HG02840 (cell line): ENCODE data around the gene EPS8L3.
A peak's percentile ranks its signal among the peaks of the same experiment; 100 is the strongest.
"Not testable (repeated sequence)": the region's sequence is repeated elsewhere in the genome, so short reads cannot be mapped to it uniquely, and the experiment has no call there.

Experiments used
- ATAC-seq: cut with Tn5 transposase; IDR thresholded peaks from one replicate; pipeline ENCODE4 v1.9.1; 2021; ENCODE audit warnings: mild to moderate bottlenecking, moderate library complexity, moderate number of reproducible peaks; ENCODE audit not compliant: unreplicated experiment, low FRiP score

The EPS8L3 gene

DNA sequence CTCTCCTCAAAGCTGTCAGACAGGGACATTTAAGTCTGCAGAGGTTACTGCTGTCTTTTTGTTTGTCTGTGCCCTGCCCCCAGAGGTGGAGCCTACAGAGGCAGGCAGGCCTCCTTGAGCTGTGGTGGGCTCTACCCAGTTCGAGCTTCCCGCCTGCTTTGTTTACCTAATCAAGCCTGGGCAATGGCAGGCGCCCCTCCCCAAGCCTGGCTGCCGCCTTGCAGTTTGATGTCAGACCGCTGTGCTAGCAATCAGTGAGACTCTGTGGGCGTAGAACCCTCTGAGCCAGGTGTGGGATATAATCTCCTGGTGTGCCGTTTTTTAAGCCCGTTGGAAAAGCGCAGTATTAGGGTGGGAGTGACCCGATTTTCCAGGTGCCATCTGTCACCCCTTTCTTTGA is 15.4 kb downstream of the EPS8L3 start:
- ATAC-seq = not testable (repeated sequence)

DNA sequence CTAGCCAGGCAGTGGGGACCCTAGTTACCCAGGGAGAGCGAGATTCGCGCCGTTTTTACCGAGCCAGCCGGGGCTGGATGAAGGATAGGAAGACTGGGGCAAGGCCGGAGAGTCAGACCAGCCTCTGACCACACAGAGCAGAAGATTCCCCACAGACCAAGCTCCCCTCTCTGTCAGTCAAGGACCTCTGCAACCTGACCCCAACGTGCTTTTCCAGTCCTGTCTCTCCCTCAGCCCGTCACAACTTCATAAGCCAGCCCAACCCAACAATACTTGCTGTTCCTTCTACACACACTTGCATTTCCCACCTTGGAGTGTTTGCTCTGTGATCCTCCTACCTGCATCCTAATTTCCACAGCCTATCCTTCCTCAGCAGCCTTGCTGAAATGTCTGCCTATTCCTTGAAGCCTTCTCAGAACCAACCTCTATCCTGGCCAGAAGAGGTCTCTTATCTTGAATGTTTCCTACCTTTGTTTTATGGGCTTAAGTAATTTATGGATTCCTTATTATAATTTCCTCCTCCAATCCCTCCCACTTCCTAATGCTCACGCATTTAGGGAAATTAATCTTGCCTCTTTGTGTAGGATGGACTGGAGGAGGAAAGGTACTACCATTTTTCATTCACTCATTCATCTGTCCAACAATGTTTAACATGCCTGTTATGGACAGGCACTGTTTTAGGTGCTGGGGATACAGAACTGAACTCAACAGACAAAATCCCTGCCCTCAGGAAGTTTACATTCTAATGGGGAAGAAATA is 22.9 kb downstream of the EPS8L3 start, which contains the start of gene GSTM3:
TSS of gene GSTM3 (minus strand) at position 424 of the 759 bp plus-strand sequence. CDS start 751 bp downstream, outside the sequence.
- ATAC-seq = no peak

DNA sequence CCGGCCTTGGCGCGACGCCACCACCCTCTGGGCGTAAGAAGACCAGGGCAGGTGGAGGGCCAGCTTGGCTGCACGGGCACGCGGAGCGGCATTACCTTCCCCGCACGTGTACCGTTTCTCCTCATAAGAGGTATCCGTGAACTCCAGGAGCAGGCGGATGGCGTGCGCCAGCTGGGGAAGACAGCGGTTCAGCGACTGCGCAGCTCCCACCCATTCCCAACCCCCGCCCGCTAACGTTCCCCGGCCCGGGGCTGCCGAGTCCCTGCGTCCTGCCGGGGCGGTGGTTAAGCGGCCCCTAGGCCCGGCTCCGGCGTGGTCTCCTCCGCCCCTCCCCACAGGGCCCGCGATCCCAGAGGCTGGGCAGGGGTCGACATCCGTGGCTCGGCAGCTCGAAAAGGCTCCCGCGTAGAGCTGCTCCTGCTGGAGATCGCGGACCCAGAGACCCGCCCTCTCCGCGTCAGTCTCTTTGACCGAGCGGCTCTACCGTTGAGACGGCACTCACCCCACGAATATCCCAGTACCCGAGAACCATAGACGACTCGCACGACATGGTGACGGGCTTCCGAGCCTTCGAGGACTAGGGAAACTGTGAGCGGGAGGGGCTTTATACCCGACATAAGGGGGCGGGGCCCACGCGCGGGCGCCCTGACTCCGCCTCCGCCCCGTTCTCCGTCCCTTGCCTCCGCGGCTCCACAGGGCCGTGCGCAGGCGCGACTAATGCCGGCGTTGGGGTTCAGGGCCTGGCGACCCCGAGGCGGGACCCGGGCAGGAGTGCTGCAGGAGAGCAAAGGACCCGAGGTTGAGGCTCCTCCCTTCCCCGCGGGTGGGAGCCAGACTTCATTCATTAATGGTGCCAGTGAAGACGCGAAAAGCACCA is 23.7 kb downstream of the EPS8L3 start:
- ATAC-seq = peak; percentile 79

DNA sequence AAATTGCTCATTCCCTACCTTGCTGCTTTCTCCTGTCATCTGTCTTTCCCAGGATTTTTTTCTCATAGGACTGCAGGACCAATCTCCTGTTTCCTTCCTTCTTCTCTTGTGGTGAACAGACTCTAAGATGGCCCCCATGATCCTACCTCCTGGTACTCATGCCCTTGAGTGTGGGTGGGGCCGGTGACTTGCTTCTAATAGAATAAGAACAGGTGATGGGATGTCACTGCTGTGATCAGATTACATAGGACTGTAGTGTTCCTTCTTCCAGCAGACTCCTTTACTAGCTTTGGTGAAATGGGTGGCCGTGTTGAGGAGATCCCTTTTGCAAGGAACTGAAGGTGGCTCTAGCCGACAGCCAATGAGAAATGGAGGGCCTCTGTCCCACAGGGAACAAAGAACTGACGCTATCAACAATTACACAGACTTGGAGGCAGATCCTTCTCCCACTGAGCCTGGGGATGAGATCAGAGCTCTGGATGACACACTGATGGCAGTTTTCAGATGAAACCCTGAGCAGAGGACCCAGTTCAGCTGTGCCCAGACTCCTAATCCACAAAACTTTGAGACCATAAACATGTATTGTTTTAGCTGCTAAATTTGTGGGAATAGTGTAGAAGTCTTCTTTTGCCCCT is 30.4 kb downstream of the EPS8L3 start:
- ATAC-seq = no peak

DNA sequence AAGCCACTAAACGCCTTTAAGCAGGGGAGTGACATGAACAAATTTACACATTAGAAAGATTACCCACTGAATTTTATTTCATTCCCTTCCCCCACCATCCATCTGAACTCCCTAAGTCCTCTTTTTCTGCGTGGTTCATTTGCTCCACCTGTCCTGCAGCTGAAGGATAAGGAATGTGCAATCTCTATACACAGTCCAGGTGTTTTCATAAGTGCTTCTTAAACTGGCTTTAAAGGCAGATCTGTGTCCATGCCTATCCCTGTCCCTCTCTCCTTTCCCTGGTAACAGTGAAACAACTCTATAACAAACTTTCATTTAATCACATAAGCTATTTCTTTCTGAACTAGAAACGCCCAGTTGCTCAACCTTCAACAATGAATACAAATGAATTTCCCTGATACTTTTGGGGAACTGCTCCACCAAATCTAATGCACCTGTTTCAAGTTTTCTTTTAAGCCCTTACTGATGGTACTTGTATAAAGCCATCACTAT is 31.3 kb downstream of the EPS8L3 start:
- ATAC-seq = no peak

DNA sequence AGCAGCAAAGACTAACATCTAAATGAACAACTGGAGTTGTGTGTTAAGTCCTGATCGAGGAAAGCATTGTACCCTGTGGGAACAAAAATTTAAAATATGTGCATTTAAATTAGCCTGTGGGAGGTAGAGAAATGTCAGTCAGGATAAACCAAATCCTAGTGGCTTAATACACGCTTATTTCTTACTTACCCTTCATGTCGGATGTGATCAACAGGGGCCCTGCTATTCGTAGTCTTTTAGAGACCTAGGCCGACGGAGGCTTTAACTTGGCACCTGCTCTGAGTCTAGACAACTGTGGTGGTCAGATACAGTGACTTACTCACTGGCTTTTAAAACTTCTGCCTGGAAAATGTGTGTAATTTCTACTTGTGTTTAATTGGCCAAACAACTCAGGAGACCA is 33.1 kb downstream of the EPS8L3 start:
- ATAC-seq = no peak

DNA sequence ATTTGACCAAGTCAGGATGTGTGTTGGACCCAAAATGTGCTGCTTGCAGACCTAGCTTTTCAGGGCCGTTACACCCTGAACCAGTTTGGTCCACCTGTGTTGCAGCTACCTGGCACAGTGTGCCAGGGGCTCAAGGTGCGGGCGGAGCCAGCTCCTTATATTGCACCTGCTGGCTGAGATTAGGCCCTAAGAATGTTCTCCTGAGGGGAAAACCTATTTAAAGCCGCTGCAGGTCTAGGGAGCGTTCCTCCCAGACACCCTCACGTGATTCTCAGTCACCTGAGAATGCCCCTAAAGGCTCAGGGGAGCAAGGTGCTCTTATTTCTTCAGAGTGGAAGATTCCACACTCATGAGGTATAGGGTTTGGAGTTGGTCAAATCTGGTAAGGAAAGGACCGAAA is 34.9 kb downstream of the EPS8L3 start:
- no peak for ATAC-seq

DNA sequence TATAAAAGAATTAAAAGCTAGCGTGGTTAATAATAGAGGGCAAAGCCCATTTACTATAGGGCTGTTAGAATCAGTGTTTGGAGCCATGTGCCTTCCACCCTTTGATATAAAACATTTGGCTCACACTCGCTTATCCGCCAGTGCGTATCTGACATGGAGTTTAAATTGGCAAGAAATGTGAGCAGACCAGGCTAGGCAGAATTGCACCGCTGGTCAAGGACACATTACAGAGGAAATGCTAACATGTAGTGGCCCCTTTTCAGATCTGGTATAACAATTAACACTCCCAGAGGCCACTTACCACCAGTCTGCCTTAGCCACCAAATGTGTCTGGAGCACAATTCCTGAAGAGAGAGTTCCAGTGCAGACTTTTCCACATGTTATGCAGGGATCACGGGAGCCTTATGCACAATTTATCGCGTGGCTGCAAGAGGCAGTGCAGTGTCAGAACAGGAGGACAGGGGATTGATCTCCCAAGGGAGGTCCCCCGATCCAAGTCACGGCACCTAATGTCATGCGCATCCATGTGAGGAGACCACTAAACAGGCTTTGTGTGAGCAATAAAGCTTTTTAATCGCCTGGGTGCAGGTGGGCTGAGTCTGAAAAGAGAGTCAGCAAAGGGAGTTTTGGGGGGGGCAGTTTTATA is 36.9 kb downstream of the EPS8L3 start:
- no peak for ATAC-seq

DNA sequence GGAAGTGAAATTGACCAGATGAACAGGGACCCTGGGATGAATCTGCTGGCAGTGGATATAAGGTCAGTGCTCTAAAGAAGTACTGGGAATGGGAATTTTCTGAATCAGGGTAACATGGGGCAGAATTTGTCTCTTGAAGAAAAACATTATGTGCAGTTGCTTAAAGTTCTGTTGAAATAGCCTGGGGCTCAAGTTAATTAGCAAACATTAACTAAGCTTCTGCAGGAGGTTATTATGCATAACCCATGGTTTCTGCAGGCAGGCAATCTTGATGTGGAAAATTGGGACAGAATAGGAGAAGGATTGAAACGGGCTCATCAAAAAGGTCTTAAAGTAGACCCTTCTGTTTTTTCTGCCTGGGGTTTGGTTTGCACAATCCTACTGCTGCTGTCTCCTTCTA is 37.7 kb downstream of the EPS8L3 start:
- ATAC-seq = no peak

DNA sequence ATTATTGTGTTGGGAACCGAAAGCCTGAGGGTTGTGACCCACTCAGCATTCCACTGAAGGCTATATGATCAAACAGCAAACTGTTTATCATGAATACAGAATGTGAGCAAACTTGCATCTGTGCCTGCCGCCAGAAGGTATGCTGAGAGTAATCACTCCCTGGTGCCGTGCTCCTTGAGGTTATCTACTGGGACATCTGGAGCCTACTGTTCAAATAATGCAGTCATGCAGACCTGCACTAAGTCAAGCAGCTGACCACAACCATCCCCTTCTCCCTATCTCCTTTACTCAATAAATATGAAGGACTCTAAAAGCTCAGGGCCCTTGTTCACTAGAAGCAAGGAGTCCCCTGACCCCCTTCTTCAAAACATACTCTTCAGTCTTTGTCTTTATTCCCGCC is 38.2 kb downstream of the EPS8L3 start:
- no peak for ATAC-seq

DNA sequence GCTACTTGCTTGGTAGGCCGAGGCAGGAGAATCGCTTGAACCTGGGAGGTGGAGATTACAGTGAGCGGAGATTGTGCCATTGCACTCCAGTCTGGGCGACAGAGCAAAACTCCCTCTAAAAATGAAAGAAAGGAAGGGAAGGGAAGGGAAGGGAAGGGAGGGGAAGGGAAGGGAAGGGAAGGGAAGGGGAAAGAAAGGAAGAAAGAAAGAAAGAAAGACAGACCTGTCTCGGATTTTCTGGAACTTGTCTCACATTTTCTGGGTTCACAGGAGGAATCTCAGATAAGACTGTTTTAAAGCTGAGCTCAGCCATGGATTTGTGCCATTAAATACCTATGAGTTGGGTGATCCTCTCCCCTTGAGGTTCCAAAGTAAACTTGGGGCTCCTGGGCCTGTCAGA is 38.8 kb downstream of the EPS8L3 start:
- no peak for ATAC-seq

DNA sequence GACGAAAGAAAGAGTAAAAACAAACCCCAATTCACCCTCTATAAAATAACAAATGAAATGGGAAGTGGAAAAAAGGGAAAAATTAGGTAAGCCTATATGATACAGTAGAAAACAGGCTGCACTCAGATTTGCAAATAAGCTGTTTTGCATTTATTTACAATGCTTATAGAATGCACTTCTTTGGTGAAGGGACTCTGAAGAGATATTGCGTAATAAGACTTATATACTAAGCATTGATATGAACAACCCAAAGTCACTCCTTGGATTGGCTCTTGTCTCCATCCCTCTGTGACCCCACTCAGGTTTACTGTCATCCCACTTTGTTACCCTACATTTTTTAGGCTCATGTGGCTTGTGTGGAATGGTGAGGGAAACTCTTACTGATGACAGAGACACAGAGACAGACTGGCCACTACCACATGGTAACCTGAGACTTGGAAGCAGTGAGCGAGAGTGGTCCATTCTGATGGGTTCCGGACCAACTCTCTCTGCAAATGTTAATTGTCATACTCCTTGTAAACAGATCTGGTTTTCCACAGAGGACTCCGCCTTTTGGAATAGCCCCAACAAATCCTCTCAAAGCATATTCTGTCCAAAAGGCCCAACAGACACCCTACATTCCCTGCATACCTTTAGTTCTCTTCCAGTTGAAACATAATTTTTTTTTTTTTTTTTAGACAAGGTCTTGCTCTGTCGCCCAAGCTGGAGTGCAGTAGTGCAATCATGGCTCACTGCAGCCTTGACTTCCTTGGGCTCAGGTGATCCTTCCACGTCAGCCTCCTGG is 40.6 kb downstream of the EPS8L3 start:
- ATAC-seq = no peak

DNA sequence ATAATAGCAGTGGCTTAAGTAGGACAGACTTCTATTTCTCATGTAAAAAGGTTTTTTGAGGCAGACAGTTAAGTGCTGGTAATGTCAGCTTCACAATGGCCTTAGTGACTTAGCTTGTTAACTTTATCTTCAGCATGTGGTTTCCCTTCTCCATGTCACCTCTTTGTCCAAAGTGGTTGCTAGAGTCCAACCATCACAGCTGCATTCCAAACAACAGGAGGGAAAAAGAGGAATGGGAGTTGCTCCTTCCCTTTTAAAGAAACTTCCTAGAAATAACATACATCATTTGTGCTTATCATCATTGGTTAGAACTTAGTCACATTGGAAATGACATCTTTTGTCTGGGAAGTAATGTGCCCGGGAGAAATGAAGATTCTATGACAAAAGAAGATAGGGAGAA is 41.8 kb downstream of the EPS8L3 start:
- ATAC-seq = no peak

DNA sequence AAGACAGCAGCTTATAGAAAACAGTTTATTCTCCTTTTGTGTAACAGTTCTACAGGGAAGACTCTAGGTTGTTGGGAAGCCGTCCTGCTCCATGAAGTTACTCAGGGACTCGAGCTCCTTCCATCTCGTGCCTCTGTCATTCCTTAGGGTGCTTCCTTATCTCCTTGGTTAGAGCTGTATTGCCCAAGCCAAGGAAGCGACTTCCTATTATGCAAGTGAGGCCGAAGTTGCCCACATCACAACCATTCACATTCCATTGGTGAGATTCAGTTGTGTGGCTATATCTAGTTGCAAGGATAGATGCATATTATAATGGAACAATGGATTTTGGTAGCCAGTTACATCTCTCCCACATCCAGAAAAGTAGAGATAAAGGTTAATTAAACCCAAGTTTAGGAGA is 42.7 kb downstream of the EPS8L3 start:
- no peak for ATAC-seq

DNA sequence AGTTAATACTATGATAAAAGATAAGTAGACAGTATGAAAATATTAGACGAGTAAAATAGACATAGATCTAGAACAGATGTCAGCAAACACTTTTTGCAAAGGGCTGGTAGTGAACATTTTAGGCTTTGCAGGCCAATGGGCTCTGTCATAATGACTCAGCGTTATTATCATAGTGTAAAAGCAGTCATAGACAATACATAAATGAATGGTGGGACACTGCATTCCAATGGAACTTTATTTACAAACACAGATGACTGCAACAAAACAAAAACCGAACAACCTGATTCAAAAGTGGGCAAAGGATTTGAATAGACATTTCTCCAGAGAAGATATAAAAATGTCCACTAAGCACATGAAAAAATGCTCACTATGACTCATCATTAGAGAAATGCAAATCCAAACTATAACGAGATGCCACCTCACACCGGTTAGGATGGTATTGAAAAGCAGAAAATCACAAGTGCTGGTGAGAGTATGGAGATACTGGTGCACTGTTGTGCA is 44.3 kb downstream of the EPS8L3 start:
- ATAC-seq = no peak

DNA sequence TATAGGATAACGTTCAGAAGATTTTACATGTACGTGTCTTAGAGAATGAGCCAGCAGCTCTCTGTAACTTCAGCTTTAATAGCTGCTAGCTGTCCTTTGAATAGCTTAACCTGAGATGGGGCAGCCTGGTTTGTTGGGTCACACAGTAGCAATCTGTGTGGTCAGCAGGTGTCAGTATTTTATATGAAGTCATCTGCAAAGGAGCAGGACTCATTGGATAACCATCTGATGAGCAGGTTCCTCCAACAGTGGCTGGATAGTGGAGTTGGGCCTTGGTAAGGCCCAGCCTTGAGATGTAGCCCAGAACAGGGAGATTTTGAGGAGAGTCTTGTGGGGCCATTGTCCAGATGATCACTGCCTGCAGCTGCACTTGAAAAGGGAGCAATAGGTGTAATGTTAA is 45.2 kb downstream of the EPS8L3 start:
- no peak for ATAC-seq

DNA sequence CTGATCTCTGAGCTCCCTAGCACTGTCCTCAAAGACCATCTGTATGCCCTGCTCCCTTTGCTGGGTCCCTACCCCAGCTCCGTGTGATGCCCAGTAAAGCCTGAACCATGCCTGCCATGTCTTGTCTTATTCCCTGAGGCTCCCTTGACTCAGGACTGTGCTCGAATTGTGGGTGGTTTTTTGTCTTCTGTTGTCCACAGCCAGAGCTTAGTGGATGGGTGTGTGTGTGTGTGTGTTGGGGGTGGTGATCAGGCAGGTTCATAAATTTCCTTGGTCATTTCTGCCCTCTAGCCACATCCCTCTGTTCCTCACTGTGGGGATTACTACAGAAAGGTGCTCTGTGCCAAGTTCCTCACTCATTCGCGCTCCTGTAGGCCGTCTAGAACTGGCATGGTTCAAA is 46.0 kb downstream of the EPS8L3 start:
- ATAC-seq = no peak

DNA sequence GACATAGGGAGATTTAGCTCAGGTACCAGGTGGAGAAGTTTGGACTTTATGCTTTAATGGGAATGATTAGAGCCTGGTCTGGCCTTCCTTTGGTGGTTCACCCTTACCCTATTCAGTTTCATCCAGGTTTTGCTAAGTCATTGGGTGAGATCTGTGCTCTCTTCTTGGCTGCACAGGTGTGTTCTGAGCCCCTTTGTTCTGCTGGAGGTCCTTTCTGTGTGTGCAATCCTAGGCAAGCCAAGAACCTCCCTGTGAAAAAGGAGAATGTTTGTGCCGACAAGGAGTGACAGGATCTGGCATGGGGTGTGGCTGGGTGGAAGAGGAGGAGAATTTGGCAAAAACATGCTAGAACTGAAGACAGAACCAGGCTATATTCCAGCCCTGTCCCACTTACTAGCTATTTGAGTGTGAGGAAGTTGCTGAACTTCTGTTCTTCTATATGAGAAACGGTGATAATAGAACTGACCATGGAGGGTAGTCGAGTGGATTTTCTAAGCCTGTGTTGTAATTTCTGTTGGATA is 47.1 kb downstream of the EPS8L3 start:
- no peak for ATAC-seq

DNA sequence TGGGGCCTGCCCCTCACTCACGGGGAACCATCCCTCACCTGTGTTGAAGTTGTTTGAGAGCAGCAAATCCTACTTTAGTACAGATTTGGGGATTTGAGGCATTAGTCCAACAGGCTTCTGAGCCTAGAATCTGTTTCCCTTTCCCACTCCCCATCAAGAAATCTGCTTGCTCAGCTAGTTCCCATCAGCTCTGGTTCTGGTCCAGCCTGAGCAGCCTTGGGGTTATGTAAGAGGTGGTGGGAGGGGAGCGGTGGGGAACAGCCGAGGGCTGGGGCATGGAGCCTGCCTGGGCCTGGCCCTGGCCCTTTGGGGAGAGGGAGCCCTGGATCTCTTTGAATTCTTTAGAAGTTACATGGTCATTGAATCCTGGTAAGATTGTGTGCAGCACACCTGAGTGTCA is 47.6 kb downstream of the EPS8L3 start:
- no peak for ATAC-seq
